LoVo (cell line): ENCODE measurements around the gene CST9L.
"Not testable (repeated sequence)": the region's sequence is repeated elsewhere in the genome, so short reads cannot be mapped to it uniquely, and the experiment has no call there.

ENCODE experiments used
- DNase-seq: peaks from one replicate; pipeline ENCODE4 v3.0.0-alpha.2; 2016; ENCODE audit warnings: low spot score

Gene CST9L

DNA sequence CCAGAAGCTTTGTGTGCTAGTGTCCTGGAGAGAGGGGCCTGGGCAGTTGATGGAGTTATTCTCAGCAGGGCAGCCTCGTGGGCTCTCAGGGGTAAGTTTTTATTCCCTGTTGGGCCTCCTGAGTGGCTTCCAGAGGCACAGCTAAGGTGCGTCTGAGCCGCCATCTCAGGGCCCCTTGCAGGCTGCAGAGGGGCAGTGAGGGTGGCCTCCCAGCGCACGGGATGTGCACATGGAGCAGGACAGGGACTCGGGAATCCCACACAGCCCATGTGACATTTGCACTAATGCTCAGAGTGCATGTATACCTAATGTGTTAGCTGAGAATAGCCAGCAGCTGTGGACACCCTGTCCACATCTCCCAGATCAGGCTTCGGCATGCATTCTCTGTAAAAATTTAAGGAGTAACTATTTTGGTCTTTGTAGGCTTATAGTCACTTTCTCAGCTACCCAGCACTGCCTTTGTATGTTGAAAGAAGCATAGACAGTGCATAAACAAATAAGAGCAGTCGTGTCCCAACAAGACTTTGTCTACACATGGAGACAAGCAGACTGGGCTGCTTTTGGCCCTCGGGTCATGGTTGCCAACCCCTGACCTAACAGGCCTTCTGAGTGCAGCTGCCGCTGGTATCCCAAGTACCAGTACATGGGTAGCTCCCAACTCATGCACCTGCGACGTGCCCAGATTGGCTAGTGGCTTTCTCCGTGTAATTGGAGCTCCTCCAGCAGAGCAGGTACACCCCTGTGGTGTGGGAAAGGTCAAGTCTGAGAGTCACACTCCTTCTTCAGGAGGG is 18.6 kb upstream of the CST9L start:
- no peak for DNase-seq

DNA sequence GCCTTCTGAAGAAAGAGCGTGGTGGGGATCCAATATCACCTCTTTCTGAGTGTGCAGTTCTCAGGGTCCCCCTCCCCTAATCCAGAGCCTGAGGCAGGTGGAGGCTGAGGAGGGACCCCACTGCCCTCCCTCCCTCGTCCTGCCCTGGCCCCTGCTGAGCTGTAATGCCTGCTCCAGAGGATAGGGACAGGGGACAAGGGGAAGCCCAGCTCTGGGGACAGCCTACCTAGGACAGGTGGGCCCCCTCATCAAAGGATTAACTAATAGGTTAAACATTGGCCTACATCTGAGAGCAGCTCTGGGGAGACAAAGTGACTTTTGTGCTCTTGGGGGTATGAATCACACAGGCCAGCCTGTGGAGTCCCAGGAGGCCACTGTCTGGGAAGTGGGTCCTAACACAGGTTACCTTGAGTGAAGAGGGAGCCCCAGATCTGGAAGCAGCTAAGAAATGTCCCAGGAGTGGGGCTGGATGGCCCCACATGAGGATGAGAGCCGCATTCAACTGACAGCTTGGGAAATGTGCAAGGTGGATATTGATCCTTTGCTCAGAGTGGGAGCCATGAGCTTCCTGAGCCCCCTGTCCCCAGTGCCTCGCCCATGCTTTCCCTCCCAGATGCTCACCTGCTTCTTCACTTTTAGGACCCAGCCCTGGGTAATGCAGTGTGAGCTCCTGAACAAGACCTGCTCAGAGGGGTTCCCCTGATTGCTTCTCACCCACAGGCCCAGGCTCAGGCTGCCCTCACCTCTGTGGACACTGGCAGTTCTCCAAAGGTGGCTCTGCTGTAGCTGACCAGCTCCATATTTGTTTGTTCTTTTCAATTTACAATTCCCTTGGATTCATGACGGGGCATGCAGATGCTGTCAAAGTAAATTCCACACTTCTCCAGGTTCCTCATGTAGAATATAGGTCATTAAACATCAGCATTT is 17.8 kb upstream of the CST9L start:
- DNase-seq = no peak

DNA sequence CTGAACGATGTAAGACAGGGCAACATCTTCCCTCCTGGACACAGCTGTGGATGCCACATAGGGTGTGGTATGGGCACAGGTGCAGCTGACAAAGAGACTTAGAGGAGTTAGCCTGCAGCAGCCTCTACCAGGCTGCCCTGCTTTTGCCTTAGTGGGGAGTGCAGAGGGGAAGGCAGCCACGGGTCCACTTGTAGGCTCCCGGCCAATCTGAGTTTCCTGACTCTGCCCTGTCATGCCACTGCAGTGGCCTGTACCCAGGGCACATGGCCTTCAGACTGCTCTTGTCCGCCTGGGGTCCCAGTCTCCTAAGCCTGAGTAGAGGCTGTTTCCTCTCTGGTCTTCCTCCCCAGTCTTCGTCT is 17.1 kb upstream of the CST9L start:
- no peak for DNase-seq

DNA sequence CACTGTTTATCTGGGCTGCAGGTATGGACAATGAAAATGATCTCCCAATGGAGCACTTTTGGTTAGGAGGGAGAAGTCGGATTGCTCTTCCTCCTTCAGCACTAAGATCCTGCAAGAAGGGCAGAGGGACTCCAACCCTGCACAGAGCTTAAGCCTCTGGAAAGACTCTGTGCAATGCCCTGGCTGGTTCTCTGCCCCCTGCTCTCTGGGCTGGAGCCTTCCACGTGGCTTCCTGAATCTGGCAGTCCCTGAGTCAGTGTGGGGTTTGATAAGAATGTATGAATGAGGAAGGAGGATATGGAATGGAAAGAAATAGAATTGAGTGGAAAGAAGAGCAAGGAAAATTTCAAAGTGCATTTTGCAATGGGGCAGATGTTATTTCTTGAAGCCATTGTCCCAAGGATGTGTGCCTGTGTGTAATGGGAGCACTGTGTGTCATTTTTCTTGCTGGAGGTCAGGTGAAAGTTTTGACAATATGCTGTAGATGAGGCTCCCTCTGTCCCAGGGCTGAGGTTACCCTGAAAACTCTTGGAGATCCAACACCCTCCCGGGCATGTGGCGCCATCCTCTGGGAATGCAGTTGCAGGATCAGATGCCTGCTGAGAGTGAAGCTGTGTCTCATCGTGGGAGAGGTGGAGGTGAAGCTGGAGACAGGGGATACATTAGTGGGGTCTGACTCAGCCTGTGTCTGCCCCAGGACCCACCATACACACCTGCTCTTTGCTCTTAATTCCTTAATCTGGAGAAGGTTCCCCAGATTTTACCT is 16.3 kb upstream of the CST9L start:
- no peak for DNase-seq

- no peak for DNase-seq
Measured at GRCh38 chr20:23583526-23583925, 15.2 kb upstream of the CST9L start.

DNA sequence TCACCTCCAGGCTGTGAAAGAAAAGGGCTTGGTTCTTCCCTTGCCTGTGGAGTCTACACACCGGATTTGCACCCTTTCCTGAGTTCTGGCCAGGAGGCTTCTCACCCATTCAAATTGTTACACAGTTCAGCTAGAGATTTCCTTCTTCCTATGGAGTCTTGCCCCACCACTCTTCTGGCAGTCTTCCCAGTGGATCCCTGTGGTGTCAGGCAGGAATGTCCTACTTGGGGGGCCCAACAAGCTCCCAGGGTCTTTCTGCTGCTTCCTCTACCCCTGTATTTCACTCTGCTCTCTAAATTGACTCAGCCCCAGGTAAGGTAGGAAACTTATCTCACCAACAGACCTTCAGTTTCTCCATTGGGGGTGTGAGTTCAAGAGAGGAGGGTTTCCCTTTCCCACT is 14.0 kb upstream of the CST9L start:
- DNase-seq = no peak

- not testable (repeated sequence) for DNase-seq
Measured at GRCh38 chr20:23581833-23582232, 13.5 kb upstream of the CST9L start.

- DNase-seq = no peak
Measured at GRCh38 chr20:23574977-23575376, 6.7 kb upstream of the CST9L start.

DNA sequence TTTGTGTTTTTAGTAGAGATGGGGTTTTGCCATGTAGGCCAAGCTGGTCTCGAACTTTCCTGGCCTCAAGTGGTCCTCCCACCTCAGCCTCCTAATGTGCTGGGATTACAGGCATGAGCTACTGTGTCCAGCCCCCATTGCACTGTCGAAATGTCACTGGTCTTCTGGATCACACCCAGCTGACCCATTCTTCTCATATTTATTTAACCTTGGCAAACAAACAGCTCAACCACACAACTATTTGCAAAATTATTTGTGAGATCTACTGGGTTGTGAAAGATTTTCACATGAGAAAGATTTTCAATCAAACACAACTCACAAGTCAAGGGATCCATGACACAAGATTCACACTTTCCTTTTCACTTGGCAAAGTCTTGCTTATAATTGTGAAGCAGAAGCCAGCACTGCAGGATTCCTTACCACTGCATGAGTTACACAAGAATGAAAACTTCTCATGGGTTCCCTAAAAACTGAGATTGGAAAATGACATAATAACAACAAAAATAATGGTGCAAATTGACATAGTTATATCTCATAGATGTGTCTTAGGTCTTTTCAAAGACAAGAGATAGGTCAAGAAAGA is 2.0 kb upstream of the CST9L start:
- no peak for DNase-seq

- DNase-seq = no peak
Measured at GRCh38 chr20:23569570-23569969, 1.3 kb upstream of the CST9L start.

DNA sequence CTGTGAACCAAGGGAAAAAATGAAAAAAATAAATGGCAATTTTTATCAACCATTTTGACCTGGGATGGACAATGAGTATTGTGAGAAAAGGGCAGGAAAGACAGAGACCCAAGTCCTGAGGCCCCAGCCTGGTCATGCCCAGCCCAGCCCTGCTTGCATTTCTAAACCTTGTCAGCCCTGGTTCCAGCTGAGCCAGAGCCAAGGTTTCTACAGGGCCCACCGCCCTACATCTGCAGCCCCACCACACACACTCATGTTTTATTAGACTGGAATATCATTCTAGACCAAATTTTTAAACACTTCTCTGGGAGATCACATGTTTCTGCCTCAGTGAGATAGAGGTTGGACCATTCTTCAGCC is 667 bp upstream of the CST9L start:
- no peak for DNase-seq

DNA sequence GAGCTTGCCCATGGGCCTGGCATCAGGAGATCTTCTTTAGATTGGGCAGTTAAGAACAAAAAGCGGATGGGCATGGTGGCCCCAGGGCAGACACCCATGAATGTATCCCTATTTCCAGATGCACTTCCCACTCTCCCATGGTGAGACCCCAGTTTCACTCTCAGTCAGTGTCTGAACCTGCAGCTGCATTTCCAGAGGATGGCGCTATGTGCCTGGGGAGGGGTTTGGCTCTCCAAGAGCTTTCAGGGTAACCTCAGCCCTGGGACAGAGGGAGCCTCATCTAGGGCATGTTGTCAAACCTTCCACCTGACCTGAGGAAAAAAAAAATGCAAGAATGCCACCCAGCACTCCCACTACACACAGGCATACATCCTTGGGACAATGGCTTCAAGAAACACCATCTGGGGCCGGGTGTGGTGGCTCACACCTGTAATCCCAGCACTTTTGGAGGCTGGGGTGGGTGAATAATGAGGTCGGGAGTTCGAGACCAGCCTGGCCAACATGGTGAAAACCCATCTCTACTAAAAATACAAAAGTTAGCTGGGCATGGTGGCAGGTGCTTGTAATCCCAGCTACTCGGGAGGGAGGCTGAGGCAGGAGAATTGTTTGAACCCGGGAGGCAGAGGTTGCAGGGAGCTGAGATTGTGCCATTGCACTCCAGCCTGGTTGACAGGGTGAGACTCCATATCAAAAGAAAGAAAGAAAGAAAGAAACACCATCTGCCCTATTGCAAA is 1.9 kb downstream of the CST9L start:
- DNase-seq = no peak

- DNase-seq = no peak
Measured at GRCh38 chr20:23565503-23566045, 2.7 kb downstream of the CST9L start.

DNA sequence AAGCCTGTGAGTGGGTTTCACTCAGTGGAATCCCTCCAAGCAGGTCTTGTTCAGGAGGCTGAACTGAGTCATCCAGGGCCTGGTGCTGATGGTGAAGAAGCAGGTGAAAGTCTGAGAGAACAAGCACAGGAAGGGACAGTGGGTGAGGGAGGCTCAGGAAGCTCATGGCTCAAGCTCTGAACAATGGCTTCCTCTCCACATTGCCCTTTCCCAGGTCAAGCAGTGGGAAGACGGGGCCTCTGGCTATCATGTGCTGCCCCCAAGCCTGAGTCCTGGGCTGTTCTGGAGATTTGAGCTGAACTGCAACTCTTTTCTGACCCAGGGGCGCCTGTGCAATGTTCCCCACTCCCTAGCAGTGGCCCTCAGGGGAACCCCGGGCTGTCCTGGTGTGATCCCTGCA is 3.4 kb downstream of the CST9L start:
- no peak for DNase-seq

- DNase-seq = no peak
Measured at GRCh38 chr20:23562721-23563342, 5.5 kb downstream of the CST9L start.

DNA sequence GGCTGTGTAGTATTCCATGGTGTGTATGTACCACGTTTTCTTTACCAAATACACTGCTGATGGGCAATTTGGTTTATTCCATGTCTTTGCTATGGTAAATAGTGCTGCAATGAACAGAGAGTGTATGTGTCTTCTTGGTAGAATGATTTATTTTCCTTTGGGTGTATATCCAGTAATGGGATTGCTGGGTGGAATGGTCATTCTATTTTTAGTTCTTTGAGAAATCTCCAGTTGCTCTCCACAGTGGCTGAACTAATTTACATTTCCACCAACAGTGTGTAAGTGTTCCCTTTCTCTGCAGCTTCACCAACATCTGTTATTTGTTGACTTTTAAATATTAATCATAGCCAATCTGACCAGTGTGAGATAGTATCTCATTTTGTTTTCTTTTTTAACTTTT is 13.9 kb downstream of the CST9L start:
- DNase-seq = no peak

GRCh38 chr20:23551786-23552185 is 16.5 kb downstream of the CST9L start:
- DNase-seq = no peak

DNA sequence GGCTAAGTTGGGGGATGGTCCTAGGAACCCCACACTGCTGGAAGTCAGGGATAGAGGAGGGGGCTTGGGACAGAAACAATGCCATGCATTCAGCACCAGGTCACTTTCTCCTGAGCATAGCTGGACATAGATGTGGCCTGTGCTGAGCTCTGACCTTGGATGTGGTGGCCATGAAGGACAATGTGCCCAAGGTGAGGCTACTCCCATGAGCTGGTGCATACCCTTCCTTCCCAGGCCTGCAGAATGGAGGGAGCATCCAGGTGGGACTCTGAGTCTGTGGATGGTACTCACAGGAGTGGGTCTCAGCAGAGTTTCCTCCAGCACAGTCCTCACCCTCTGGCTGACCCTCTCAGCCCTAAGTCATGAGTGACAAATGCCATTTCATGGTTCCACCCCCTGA is 16.9 kb downstream of the CST9L start:
- DNase-seq = no peak

- DNase-seq = no peak
Measured at GRCh38 chr20:23550227-23550626, 18.1 kb downstream of the CST9L start.

GRCh38 chr20:23548408-23548807 is 19.9 kb downstream of the CST9L start:
- no peak for DNase-seq

DNA sequence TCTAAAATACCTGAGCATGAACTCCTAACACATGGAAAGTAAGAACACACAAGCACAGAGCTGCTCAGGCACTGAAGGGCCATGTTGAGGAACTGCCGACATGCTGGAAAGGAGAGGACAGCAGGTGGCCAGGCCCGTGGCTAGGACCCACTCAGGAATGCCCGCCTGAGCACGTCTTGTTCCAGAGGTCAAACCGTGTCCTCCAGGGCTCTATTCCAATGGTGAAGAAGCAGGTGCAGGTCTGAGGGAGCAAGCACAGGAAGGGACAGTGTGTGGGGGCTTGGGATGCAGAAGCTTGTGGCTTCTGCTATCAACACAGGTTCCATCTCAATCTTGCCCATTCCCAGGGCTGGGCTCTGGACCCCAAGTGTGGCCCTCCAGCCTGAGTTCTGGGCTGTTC is 20.7 kb downstream of the CST9L start:
- DNase-seq = no peak
